GM12875 (cell line): ENCODE measurements around the gene KRTAP10-3.

Source experiments
- H3K4me3 ChIP-seq: one replicate; pipeline ENCODE4 v1.5.1; 2011; ENCODE audit warnings: low read depth, low read length, control low read depth
- TF ChIP-seq, protein P1 (sequence below): IDR thresholded peaks from 2 replicates; pipeline ENCODE4 v1.5.1; 2011; ENCODE audit warnings: low read depth, mild to moderate bottlenecking, control low read depth, inconsistent platforms, low read length, moderate library complexity, borderline replicate concordance; ENCODE audit not compliant: insufficient read depth

KRTAP10-3 gene

DNA sequence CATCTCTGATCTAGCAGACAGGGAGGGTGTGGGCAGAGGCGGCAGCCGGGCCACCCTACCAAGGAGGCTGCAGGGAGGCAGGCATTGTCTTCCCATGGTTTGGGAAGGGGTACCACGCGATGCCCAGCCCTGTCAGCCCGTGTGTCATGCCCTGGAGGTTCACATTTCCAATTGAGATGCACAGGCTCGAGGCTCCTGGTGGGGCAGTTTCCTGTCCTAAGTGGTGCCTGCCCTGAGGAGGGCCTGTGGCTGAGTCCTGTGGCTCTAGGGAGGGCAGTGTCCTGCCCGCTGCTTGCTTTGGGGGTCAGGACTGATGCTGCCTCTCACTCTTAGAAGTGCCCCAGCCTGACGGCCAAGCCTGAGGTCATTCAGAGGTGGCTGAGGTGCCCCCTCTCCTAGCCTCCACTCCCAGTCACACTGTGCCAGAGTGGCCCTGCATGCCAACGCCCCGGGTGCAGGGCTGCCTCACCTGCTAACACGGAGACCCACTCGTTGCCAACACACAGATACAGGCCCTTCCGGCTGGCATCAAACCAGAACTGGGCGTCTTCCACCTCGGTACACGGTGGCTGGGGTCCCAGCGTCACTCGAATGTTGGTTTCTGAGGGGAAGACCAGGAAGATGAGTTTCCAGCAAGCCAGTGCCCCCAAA is 30.5 kb downstream of the KRTAP10-3 start:
- H3K4me3 ChIP-seq: no peak overlapping the region
- TF ChIP-seq, protein P1, sequence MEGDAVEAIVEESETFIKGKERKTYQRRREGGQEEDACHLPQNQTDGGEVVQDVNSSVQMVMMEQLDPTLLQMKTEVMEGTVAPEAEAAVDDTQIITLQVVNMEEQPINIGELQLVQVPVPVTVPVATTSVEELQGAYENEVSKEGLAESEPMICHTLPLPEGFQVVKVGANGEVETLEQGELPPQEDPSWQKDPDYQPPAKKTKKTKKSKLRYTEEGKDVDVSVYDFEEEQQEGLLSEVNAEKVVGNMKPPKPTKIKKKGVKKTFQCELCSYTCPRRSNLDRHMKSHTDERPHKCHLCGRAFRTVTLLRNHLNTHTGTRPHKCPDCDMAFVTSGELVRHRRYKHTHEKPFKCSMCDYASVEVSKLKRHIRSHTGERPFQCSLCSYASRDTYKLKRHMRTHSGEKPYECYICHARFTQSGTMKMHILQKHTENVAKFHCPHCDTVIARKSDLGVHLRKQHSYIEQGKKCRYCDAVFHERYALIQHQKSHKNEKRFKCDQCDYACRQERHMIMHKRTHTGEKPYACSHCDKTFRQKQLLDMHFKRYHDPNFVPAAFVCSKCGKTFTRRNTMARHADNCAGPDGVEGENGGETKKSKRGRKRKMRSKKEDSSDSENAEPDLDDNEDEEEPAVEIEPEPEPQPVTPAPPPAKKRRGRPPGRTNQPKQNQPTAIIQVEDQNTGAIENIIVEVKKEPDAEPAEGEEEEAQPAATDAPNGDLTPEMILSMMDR: no peak

DNA sequence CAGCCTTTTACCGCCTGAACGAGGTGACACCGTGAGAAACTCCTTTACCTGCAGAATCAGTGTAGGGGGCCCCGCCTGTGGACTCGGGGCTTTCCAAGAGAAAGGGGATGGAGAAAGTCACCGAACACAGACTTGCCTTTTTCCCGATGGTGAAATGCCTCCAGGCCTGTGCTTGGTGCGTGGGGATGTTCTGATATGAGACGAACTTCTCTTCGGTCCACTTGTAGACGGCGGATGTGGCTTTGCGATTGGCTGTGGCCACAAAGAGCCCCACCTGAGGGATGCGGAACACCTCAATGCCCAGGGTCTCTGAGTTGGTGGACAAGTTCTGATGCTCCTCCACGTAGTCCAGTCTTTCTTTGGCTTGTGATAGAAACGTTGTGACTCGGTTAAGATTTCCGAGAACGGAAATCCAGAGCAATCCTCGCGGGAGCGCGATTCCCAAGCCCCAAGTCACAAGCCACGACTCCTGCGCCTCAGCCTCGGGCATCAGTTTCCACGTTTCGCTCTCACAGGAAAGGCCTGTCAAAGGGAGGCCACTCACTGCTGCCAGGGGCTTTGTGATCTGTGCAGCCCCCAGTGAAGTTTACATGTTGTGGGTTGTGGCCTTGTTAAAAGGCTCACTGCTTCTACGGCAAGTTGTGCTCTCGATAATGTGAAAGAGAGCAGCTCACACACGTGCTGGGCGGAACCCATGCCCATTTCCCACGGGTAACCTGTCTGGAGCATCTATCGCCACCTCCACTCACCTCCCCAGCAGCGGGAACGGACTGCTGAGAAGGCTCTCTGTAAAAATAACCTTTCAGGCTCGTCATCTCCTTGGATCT is 31.2 kb downstream of the KRTAP10-3 start:
- TF ChIP-seq, protein P1: no peak
- H3K4me3 ChIP-seq: no peak overlapping the region

DNA sequence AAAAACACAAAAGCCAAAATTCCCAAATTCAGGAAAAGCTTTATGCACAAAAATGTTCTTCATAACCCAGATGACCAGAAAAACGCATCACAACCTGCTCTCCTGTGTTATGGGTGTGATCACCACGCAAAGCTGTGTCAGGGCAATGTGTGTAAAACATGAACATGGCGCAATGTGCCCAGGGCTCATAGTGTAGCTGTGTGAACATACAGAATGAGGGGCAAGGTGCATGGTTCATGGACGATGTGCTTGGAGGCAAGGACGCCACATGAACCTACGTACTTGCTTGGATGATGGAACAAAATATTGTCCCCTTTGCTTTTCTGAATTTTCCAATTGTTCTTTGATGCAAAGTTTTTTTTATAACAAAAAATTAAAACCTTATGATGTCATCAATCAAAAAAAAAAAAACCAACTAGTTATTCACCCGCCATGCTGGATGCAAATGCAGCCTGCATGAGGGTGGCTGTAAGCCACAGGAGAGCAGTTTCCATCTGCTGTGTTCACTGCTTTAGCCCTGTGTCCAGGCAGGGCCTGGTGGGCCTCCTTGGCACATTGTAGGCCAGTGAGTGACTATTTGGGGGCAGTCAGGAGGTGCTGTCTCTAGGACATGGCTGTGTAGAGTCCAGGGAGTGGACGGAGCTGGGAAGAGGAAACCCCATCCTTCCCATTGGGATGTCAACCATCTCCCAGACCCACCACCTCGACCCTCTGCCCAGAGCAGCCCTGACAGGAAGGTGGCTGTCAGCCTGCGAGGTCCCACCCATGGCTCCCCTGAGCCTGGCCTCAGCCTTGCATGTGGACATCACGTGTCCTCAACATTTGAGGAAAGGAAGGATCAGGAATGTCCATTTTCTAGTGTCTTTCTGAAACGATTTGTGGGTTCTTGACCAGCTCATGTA is 32.2 kb downstream of the KRTAP10-3 start:
- H3K4me3 ChIP-seq: no peak overlapping the region
- TF ChIP-seq, protein P1: no peak

DNA sequence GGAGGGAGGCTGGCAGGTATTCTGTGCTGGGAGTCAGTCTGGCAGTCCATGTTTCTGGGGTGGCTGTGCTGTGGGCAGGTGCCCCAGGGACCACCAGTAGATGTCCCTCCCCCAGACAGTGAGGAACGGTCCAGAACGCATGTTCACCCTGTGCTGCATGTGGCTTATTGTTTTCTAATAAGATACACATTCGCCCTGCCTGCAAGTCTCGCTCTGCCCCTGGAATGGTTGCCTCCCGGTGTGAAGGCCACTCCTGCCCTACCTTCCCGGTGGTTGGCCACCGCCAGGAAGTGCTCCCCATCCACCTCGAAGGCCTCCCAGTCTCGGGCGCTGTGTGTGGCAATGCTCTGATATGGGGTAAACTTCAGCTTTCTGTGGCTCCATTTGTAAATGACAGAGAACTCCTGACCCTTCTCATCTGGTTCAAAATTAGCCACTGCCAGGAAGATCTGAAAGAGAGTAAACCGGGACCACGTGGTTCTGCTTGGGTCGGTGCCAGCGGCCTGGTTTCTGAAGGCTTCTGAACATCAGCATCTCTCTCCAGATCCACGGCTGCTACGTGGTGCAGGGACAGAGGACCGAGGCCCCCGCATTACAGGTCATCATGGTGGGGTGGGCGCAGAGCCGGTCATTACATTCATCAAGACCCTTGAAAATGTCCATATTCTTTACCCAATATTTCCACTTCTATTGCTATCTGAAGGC is 33.1 kb downstream of the KRTAP10-3 start:
- no peak overlapping the region for H3K4me3 ChIP-seq
- TF ChIP-seq, protein P1: no peak

DNA sequence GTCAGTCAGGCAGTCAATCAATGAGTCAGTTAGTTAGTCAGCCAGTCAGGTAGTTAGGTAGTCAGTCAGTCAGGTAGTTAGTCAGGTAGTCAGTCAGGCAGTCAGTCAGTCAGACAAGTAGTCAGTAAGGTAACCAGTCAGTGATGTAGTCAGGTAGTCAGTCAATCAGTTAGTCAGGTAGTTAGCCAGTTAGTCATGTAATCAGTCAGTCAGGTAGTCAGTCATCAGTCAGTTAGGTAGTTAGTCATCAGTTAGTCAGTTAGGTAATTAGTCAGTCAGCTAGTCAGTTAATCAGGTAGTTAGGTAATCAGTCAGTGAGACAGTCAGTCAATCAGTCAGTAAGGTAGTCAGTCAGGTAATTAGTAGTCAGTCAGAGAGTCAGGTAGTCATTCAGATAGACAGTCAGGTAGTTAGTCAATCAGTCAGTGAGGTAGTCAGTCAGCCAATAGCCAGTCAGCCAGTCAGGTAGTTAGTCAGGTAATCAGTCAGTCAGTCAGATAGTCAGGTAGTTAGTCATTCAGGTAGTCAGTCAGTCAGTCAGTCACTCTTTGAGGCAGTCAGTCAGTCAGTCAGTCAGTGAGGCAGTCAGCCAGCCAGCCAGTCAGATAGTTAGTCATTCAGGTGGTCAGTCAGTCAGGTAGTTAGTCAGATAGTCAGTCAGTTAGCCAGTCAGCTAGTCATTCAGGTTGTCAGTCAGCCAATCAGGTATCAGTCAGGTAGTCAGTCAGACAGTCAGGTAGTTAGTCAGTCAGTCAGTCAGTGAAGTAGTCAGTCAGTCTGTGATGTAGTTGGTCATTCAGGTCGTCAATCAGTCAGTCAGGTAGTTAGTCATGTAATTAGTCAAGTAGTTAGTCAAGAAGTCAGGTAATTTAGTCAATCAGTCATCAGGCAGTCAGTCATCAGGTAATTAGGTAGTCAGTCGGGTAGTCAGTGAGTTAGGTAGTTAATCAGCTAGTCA is 33.9 kb downstream of the KRTAP10-3 start:
- TF ChIP-seq, protein P1: no peak
- no peak overlapping the region for H3K4me3 ChIP-seq
